AG08395 (cell line): Measurements from ENCODE around the gene GIMAP5.
"Not testable (repeated sequence)": the region's sequence is repeated elsewhere in the genome, so short reads cannot be mapped to it uniquely, and the experiment has no call there.

ENCODE experiments used
- DNase-seq: peaks from one replicate; pipeline ENCODE4 v3.0.0; 2012; ENCODE audit warnings: mixed read lengths, low spot score

Gene GIMAP5

GRCh38 chr7:150774131-150774530, 36.9 kb downstream of the GIMAP5 start:
- DNase-seq: not testable (repeated sequence)

DNA sequence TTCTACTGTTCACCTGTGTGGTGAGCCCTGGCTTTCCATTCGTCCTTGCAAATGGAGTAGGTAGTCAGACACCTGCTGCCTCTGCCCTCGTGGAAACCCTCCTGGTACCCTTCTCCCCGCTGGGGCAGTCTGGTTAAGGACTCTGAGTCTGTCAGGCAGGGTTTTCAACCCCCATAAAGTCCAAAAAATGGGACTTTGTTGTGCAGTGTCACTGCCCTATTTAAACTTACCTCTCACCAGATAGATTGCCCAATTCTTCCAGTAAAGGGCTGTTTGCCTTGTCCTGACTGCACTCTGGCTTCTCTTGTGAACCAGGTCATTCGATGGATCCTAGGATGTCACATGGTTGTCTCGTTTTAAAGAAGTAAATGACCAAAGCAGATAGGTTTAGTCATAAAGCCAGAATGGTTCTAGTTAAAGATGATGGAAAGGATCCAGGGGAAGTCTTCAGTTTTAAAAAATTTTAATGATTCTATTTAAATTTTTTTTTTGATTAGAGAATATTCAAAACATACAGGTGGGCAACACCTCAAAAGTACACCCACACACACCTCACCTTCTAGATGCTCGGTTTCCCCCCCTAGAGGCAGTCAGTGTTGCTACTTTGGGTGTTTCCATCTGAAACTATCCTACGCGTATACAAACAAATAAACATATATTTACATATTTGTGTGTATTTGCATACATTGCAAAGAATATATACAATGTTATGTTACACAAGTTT, 41.0 kb downstream of the GIMAP5 start:
- DNase-seq: no peak

DNA sequence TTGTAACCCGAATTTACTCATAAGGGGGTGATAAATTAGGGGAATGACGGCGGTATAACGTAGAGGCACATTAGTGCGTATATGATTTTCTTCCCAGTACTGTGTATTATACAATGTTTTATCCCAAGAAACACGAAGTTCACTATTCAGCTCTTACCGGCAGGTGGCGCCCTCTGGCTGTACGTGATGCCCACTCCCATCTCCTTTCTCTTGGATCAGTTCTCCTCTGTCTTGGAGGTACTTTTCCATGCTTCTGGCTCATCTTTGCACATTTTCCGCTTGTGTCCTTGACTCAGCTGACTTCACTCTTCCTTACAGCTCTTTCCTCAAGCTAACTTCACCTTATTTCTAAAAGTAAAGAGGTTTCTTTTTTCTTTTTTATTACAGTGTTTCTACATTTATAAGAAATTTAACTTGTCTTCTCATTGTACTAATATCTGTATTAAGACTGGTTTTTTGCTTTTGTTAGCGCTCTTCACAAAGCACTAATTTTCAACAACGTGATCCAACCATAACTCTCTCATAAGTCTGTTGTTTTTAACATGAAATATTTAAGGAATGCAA, 41.6 kb downstream of the GIMAP5 start:
- DNase-seq: peak; percentile 84

- DNase-seq: no peak
These were observed 43.1 kb downstream of the GIMAP5 start for GRCh38 chr7:150780292-150780691.

GRCh38 chr7:150781103-150781502, 43.9 kb downstream of the GIMAP5 start:
- DNase-seq: no peak

DNA sequence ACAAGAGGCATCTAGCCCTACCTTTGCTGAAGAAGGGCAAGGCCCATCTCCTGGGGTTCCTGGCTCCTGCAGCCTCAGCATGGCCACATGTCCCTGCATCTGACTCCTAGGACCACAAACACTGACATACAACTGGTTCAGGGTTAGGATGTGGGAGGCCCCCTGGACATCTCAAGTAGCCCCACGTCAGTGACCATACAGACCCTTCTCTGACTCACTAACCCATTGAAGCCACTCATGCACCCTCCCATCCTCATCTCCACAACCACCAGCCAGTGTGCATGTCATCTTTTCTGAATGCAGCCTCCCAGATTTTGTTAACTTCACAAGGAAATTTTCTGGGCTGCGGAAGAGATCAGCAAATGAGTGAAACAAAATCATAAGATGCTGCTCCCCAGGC, 44.7 kb downstream of the GIMAP5 start:
- DNase-seq: no peak

GRCh38 chr7:150784120-150784736, 47.0 kb downstream of the GIMAP5 start:
- no peak for DNase-seq

- no peak for DNase-seq
These were observed 47.7 kb downstream of the GIMAP5 start for GRCh38 chr7:150784954-150785353.

- no peak for DNase-seq
These were observed 50.4 kb downstream of the GIMAP5 start for GRCh38 chr7:150787321-150788281.

DNA sequence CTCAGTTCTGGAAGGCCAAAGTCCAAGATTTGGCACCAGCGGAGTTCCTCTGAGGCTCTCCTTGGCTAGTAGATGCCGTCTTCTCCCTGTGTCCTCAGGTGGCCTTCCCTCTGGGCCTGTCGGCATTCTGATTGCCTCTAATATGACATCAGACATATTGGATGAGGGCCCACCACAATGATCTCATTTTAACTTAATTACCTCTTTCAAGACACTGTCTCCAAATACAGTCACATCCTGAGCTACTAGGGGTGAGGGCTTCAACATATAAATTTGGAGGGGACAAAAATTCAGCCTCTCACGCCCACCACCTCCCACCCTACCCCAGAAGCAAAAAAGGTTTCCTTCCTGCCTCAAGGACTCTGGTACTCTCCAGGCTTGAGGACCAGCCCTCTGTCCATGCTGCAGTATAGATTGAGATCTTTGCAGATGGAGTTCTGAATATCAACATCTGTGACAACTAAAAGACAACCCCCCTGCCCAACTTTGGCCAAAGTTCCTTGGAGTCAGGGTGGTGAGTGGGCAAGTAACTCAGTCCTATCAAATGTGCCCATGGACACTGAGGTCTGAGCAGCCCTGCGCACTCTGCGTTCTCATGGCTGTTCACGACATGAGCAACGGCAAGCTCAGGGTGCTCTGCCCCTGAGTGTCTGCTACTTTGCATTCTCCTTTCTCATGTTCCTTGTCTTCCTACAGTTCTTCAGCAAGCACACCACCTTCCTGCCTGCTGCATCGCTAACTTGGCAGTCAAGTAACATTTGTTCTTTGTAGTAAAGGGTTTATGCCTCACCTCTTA, 51.5 kb downstream of the GIMAP5 start:
- DNase-seq: peak; percentile 31

- no peak for DNase-seq
These were observed 53.3 kb downstream of the GIMAP5 start for GRCh38 chr7:150790416-150791075.

DNA sequence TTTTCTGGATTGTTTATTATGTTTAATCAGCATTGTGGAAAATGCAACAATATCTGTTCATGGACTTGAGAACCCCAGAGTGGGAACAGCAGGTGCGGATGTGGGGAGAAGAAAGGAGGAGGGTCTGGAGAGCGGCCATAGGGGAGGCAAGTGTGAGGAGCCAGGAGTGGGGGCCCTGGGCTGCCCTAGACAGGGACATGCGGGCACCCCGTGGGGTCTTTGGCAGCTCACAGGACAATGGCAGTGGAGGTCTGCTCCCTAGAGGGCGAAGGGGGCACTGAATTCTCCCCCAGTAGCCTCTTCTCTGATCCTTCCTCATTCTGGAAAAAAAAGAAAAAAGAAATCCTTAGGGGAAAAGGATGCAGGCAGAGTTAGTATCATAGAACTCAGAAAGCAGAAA, 54.1 kb downstream of the GIMAP5 start:
- DNase-seq: no peak

DNA sequence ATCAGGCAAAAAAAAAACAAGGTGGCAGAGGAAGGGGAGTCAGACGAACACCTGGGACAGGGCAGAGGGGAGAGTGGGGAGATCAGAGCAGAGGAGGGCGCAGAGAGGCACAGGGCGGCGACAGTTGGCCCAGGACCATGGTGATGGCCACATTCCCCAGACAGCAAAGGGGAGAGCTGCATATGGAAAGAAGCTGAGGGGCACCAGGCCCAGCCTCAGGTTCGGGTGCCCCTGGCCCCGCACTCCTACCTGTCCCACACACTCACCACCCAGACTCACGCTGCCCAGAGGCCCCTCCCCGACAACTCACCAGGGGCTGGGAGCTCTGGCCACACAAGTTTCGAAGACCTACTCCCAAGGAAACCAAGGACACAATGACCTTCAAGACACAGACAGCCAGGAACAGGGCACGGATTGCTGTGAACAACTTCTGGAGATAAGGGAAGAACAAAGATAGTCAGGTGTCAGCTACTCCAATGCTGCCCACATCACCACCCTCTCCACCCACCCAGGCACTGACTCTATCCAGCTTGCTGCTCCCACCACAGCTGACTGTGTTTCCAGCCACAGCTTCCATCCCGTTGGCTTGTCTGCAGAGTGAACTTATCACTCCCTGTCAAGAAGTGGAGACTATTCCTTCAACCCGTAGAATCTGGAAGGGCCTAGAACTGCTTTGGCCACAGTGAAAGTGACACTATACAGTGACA, 54.7 kb downstream of the GIMAP5 start:
- DNase-seq: no peak
